EH (cell line): Measurements from ENCODE around the gene RPTOR.
A peak's percentile ranks its signal among the peaks of the same experiment; 100 is the strongest.
"Not testable (repeated sequence)": the region's sequence is repeated elsewhere in the genome, so short reads cannot be mapped to it uniquely, and the experiment has no call there.

Experiments used
- DNase-seq: peaks from one replicate; pipeline ENCODE4 v3.0.0-alpha.2; 2015; ENCODE audit warnings: low read depth

RPTOR gene

GRCh38 chr17:80864751-80865150 lies 320.1 kb downstream of the RPTOR start:
- no peak for DNase-seq

DNA sequence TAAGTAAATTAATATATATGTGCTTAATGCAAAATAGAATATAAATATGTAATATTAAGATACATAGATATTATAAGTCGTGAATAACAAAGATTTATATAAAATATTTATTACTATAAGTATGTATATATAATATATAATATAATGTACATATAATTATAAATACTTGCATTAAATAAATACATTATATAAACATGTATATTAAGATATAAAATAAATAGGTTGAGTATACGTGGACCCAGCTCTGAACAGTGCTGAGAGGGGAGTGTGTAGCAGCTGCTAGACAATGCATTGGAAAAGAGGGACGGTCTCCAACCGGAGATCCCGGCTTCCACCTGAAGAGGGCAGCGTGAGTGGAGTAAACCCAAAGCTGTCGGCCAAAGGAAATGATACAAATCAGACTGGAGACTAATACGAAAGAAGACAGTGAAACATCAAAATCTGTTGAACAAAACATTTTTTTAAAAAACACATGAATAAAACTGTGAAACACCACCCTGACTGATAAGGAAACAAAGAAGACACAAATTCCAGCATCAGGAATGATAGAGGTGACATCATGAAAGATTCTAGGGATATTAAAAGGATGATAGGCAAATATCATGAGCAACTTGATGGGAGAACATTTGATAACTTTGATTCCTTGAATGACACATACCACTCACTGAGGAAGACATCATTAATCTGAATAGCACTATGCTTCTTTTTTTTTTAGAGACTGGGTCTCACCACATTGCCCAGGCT lies 321.6 kb downstream of the RPTOR start:
- peak; percentile 73 for DNase-seq

GRCh38 chr17:80868022-80868609 lies 323.5 kb downstream of the RPTOR start:
- DNase-seq, result no peak

DNA sequence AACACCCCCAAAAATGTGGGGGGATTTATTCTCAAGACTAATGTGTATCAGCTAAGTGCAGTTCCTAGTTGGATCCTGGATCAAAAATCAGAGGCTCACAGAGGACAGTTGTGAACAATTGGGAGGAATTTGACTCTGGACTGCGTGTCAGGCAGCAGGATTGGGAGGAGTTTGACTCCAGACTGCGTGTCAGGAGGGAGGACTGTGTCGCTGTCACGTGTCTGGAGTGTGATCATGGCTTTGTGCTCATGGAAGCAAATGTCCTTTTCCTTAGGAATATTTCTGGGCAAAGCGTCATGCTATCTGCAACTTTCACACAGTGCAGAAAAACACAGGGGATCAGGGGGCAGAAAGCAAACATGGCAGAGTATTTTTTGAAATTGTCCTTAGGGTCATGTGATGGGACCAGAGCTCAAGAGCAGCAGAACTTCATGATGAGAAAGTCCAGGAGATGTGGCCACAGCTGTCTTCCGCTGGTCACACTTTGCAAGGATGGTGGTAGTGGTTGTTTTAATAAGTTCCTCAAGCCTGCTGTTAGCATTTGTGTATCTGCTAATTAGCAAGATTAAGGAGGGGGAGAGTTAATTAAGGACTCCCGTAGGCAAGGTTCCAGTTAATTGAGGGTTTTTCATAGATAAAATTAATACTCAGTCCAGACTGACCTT lies 325.0 kb downstream of the RPTOR start:
- DNase-seq, result no peak

- peak; percentile 16 for DNase-seq
Measured at GRCh38 chr17:80870401-80870800, 325.8 kb downstream of the RPTOR start.

GRCh38 chr17:80871341-80871740 lies 326.7 kb downstream of the RPTOR start:
- DNase-seq, result peak; percentile 44

GRCh38 chr17:80872001-80872500 lies 327.4 kb downstream of the RPTOR start:
- no peak for DNase-seq

GRCh38 chr17:80872501-80873306 lies 328.1 kb downstream of the RPTOR start:
- DNase-seq, result no peak

DNA sequence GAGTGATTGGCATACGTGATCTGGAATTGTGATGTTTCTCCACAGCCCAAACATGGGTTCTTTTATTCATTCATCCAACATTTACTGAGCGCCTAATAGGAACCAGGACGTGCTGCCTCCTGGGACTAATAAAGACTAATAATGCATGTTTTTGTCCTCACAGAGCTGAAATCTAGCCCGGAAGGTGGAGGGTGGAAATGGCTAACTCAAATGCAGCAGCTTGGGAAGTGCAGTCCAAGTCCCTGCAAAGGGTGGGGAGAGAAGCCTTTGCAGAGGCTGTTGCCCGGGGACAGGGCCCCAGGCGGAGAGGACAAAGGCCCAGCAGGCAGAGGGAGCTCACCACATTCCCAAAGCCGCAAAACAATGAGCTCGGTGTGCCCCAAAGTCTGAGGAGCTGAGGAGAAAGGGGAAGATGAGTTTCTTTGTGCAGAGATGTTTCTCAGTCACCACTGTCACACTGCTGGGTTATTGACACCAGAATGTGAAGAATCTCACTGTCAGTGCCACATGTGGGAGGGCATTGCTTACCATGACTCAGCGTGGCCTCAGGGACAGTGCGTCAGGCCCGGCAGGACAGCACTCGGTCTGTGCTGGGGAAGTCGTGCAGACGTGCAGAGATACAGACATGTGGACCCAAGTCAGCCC lies 328.8 kb downstream of the RPTOR start:
- peak; percentile 88 for DNase-seq

- no peak for DNase-seq
Measured at GRCh38 chr17:80874866-80875445, 330.3 kb downstream of the RPTOR start.

DNA sequence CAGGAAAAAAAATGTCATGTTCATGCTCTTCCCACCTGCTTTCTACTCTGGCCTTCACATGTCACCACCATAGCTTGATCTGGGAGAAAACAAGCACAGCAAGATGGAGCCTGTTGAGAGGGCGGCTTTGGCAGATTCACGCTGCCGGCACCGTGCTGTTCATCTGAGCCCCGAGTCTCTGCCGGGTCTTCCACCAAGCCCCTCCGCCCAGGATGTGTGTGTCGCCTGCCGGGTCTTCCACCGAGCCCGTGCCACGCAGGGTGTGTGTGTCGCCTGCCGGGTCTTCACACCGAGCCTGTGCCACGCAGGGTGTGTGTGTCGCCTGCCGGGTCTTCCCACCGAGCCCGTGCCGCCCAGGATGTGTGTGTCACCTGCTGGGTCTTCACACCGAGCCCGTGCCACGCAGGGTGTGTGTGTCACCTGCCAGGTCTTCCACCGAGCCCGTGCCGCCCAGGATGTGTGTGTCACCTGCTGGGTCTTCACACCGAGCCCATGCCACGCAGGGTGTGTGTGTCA lies 330.9 kb downstream of the RPTOR start:
- not testable (repeated sequence) for DNase-seq

DNA sequence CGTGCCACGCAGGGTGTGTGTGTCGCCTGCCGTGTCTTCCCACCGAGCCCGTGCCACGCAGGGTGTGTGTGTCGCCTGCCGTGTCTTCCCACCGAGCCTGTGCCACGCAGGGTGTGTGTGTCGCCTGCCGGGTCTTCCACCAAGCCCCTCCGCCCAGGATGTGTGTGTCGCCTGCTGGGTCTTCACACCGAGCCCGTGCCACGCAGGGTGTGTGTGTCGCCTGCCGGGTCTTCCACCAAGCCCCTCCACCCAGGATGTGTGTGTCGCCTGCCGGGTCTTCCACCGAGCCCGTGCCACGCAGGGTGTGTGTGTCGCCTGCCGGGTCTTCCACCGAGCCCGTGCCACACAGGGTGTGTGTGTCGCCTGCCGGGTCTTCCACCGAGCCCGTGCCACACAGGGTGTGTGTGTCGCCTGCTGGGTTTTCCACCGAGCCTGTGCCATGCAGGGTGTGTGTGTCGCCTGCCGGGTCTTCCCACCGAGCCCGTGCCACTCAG lies 331.9 kb downstream of the RPTOR start:
- DNase-seq, result not testable (repeated sequence)

DNA sequence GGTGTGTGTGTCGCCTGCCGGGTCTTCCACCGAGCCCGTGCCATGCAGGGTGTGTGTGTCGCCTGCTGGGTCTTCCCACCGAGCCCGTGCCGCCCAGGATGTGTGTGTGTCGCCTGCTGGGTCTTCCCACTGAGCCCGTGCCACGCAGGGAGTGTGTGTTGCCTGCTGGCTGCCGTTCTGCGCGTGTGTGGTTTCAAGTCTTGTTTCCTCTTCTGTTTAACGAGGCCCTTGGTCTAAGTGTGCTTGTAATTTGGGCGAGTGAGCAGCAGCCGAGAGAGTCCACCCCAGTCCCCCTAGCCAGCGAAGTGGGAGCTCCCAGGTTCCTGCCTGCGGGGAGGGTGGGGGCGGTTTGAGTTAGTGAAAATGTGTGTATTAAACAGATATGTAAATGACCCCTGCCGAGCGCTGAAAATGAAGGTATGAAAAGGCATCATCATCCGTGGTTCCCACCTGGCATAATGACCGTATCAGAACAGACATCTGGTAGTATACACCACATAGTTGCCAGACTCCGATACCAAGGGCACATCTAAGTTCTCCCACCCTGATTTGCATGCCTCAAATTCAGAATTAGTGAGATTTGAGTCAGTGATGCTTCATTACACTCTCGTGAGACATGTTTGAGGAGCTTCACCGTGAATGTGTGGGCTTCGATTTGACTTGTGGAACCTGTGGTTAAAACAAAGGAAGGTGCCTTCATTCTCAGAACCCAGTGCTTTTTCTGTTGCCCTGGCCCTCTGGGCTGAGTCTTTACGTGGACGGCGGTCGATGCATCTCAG lies 332.5 kb downstream of the RPTOR start:
- DNase-seq, result no peak

GRCh38 chr17:80877729-80878303 lies 333.2 kb downstream of the RPTOR start:
- no peak for DNase-seq

GRCh38 chr17:80878876-80879722 lies 334.5 kb downstream of the RPTOR start:
- no peak for DNase-seq

DNA sequence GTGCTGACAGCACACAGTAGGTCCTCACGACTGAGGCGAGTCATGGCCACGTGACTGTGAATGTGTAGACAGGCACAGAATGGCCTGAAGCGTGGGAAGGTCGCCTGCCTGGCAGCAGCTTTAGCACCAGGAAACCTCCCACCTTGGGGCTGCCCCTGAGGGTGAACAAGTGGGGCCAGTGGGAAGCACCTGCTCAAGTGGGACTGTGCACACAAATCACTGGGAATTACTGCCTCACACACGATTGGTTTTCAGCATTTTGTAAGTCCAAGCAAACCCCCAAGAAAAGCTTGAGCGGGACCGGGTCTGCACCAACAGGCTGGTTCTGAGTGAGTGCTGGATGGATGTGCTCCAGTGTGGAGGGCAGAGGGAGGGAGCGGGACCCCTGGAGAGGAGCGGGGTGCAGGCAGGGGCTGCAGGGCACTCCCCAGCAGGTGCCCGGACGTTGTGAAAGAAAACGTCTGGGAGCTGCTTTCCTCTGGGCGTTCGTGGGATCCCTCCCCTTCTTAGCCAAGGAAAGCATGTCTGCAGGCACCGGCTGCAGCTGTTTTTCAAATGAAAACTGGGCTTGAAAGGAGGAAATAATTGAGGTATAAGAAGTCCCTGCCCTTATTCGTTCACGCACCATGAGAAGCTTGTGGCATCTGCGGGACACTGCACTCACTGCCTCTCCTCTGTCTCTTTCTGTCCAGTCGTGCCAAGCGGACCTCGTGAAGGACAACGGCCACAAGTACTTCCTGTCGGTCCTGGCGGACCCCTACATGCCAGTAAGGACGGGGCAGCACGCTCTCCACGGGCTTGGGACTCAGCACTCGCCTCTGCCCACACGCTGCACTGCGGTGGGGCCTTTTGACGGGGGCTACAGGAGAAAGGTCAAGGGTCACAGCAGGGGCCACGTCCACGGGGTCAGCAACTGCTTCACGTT lies 335.3 kb downstream of the RPTOR start:
- no peak for DNase-seq

DNA sequence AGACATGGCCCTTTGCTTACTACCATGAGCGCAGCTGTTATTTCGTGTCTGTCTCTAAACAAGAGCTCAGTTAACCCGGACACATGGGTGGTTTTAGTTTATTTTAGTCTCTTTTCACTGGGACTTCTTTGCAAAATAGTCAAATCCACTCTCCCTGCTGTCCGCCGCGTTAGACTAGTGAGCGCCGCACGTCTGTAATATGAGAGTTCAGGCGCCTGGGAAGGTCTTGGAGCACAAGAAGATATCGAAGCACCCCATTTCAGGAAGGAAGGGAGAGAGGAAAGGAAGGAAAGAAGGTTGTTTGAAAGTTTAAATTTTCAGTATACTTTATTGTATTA lies 336.0 kb downstream of the RPTOR start:
- no peak for DNase-seq

GRCh38 chr17:80881306-80881705 lies 336.7 kb downstream of the RPTOR start:
- DNase-seq, result no peak
